GM21825 (cell line): ENCODE results near the gene ATP9A.
"Not testable (repeated sequence)": the region's sequence is repeated elsewhere in the genome, so short reads cannot be mapped to it uniquely, and the experiment has no call there.

Experiments
- ATAC-seq: cut with Tn5 transposase; IDR thresholded peaks from one replicate; pipeline ENCODE4 v1.9.1; 2021; ENCODE audit warnings: mild to moderate bottlenecking, moderate library complexity; ENCODE audit not compliant: unreplicated experiment

The ATP9A gene

GRCh38 chr20:51660672-51661608, 107.2 kb downstream of the ATP9A start:
- no peak for ATAC-seq

- no peak for ATAC-seq
Measured at GRCh38 chr20:51659491-51660050, 108.6 kb downstream of the ATP9A start.

- no peak for ATAC-seq
Measured at GRCh38 chr20:51656726-51657260, 111.4 kb downstream of the ATP9A start.

DNA sequence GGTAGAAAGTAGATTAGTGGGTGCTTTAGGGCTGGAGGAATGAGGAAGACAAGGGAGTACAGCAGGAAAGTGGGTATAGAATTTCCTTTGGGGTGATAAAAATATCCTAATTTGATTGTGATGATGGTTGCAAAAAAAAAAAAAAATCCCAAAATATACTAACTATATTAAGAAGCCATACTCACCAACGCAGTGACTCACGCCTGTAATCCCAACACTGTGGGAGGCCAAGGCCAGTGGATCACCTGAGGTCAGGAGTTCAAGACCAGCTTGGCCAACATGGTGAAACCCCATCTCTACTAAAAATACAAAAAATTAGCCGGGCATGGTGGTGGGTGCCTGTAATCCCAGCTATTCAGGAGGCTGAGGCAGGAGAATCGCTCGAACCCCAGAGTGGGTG, 112.1 kb downstream of the ATP9A start:
- not testable (repeated sequence) for ATAC-seq

DNA sequence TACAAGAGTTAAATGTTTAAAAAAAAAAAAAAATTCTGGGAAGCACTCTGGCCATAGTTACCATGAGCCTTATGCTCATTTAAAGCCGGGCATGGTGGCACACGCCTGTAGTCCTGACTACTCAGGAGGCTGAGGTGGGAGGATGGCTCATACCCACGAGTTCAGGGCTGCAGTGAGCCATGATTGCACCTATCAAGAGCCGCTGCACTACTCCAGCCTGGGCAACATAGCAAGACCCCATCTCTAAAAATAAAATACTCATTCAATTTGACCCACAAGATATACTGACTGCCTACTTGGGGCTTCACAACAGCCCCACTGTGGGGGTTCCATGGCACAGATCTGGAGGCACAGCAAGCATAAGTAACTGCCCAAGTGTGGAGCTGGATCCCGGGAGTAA, 113.7 kb downstream of the ATP9A start:
- ATAC-seq, result no peak

DNA sequence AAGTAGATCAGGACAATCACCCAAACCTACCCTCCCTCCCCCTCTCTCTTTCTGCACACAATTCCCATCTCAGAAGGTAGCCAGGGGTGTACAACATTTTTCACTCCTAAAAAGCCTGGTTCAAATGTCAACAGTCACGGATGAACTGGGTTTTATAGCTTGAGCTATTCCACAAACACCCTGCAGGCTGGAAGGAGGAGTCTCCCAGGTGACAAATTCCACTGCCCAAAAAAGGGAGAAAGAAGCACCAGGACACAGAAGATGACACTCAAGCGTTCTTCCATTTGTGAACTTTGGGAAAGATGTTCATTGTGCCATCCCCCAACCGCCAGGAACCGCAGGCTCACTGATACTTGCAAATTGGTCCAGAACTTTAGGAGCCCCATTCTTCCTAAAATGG, 114.1 kb downstream of the ATP9A start:
- no peak for ATAC-seq

- ATAC-seq, result no peak
Measured at GRCh38 chr20:51653226-51653625, 115.0 kb downstream of the ATP9A start.

DNA sequence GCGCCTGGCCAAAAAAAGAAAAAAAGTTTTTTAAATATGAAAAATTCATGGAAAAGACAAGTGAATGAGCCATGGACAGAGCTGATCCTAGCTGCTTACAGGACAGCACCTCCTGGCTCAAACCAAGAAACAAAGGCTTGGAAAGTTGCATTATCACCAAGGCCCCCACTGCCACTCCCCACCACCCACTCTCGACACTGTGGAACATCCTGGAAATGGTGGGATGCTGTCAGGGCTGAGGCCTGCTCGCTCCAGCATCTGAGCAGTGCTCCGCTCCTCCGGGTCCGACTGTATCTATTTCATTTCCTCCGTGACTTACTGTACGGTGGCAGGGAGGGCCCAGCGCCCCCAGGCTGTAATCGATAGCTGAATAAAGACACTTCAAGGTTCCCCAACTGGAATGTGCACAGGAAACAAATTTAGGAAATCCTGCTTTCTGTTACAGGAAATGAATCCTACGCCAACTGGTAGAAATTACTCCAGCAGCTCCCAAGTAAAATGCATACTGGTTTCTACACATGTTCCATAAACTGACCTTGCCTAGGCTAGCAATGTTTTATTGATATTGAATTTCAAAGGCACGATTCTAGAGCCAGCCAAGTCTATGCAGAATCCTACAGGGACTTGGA, 116.2 kb downstream of the ATP9A start:
- ATAC-seq, result no peak

DNA sequence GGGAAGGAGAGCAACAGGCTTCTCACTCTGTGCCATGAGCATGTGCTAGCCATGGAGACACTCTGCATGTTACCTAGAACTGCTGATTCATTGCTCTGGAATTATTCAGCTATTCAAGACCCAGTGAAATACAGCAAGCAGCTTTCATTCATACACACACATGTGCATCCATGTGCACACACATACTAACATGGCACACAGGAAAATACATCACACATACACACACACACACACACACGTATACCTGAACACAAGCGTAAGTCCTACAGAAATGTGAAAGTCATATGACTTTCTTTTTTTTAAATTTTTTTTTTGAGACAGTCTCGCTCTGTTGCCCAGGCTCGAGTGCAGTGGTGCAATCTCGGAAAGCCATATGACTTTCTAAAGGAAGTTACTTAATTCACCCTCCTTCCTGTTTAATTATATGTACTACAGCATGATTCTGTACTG, 117.5 kb downstream of the ATP9A start:
- ATAC-seq, result no peak

- no peak for ATAC-seq
Measured at GRCh38 chr20:51648571-51648947, 119.6 kb downstream of the ATP9A start.

GRCh38 chr20:51647674-51648570, 120.3 kb downstream of the ATP9A start:
- ATAC-seq, result no peak

DNA sequence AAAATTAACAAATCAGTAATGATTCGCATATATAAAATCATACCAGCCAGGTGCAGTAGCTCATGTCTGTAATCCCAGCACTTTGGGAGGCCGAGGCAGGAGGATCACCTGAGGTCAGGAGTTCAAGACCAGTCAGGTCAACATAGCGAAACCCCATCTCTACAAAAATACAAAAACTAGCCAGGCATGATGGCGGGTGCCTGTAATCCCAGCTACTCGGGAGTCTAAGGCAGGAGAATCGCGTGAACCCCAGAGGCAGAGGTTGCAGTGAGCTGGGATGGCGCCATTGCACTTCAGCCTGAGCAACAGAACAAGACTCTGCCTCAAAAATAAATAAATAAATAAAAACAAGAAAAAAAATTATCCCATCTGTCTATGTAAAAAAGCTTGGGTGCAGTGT, 124.4 kb downstream of the ATP9A start:
- not testable (repeated sequence) for ATAC-seq

DNA sequence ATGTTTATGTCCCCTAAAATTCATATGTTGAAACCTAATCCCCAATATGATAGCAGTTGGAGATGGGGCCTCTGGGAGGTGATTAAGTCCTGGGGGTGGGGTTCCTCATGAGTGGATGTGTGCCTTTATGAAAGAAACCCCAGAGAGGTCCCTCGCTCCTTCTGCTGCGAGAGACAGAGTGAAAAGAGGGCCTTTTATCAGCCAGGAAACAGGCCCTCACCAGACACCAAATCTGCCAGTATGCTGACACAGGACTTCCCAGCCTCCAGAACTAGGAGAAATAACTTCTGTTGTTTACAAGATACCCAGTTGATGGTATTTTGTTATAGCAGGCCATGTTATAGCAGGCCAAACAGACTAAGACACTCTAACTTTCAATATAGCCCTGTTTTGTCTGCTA, 124.8 kb downstream of the ATP9A start:
- ATAC-seq, result no peak

DNA sequence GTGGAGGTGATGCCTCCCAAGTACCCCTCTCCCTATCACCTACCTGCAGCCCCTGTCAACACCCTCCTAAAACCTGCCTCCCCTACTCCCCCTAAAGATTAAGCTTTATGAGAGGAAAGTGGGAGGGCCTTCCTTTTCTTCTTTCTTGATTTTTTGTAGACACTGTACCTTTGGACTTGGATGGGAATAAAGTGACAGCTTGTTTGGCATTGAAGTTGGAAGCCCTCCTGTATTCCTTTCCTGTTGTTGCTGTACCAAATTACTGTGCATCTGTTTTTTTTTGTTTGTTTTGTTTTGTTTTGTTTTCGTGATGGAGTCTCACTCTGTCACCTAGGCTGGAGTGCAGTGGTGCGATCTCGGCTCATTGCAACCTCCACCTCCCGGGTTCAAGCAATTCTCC, 126.3 kb downstream of the ATP9A start:
- no peak for ATAC-seq

GRCh38 chr20:51640743-51641142, 127.4 kb downstream of the ATP9A start:
- ATAC-seq, result no peak

GRCh38 chr20:51639206-51639832, 128.9 kb downstream of the ATP9A start:
- no peak for ATAC-seq

DNA sequence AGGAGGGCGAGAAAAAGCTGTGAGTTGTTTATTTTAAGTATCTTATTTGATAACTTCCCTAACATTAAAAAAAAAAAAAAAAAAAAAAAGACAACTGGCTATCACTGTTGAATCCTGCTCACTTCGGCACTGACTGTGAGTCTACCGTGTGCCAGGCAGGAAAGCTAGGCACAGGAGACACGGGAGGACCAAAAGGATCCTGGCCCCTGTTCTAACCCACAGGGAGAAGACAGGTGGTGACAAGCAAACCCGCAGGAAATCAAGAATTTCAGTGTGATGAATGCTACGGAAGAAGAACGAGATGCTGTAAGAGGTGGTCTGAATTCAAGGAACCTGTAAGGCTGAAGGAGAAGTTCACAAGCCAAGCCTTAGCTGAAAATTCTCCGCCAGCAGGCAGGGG, 130.9 kb downstream of the ATP9A start:
- no peak for ATAC-seq

- ATAC-seq, result no peak
Measured at GRCh38 chr20:51636123-51636522, 132.1 kb downstream of the ATP9A start.

DNA sequence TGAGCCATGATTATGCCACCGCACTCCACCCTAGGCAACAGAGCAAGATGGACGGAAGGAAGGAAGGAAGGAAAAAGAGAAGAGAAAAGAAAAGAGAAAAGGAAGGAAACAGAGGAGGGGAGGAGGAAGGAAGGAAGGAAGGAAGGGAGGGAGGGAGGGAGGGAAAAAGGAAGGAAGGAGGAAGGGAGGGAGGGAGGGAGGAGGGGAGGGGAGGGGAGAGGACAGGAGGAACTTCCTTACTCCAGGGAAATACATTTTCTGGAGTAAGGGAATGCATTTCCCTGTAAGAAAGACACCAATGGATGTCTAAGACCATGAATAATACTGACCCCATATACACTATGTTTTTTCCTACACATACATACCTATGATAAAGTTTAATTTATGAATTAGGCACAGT, 132.5 kb downstream of the ATP9A start:
- ATAC-seq, result no peak

GRCh38 chr20:51634877-51635276, 133.3 kb downstream of the ATP9A start:
- ATAC-seq, result no peak
